ENCODE data around the gene DYNLT4.

Gene DYNLT4, protein sequence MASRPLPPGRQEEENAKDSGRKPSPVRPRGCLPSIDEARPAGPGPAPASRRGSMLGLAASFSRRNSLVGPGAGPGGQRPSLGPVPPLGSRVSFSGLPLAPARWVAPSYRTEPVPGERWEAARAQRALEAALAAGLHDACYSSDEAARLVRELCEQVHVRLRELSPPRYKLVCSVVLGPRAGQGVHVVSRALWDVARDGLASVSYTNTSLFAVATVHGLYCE

GRCh38 chr1:44806704-44807363 is at the start of gene DYNLT4:
DYNLT4 (minus strand) TSS chr1:44807351; CDS start chr1:44806668, 683 bp downstream.
- peak within 1 kb of the TSS; percentile 66 for H3K4me3 ChIP-seq (ENCODE audit: low read length)
- no peaks in the 10 kb centered on the region for H3K9me3 ChIP-seq (ENCODE audit: control insufficient read depth, low read length)

DNA sequence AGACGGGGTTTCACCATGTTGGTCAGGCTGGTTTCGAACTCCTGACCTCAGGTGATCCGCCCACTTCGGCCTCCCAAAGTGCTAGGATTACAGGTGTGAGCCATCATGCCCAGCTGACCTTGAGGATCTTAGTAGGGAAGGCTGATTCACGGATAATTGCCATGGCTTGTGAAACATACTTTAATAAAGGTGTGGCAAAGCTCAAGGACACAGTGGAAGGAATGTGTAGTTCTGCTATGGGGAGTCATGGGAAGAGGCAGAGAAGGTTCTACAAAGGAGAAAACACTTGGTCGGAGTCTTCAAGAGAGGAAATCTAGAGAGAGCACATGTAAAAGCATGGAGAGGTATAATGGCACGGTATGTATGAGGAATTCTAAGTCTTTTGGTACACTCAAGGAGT is 48.6 kb upstream of the DYNLT4 start:
- DNase-seq (ENCODE audit: low read depth): no peak
- Histone ChIP-seq H3K4me3 (ENCODE audit: low read length) (no peak overlapping the region), H3K4me1 (ENCODE audit: control insufficient read depth, insufficient read depth, low read length) (peaks cover 5% of the 10 kb centered on the region), H3K9ac (ENCODE audit: low read length) (no peak overlapping the region), H3K27me3 (replicated peaks; ENCODE audit: control insufficient read depth, insufficient read depth, low read length) (no peaks in the 10 kb centered on the region), H3K36me3 (ENCODE audit: control insufficient read depth, insufficient read depth, low read length, severe bottlenecking) (peaks cover 44% of the 10 kb centered on the region), H3K9me3 (ENCODE audit: control insufficient read depth, low read length) (no peaks in the 10 kb centered on the region)

More at GRCh38 chr1:44806704-44807363, at the start of gene DYNLT4:
- DNase-seq (ENCODE audit: low read depth): no peak
- H3K4me1 ChIP-seq (ENCODE audit: control insufficient read depth, insufficient read depth, low read length): peaks cover 72% of the 10 kb centered on the region
- no peaks in the 10 kb centered on the region for H3K27me3 ChIP-seq (replicated peaks; ENCODE audit: control insufficient read depth, insufficient read depth, low read length)
- peak within 1 kb of the TSS; percentile 93 for H3K9ac ChIP-seq (ENCODE audit: low read length)
- H3K36me3 ChIP-seq (ENCODE audit: control insufficient read depth, insufficient read depth, low read length, severe bottlenecking): peaks cover 32% of the 10 kb centered on the region

GRCh38 chr1:44854970-44855369 is 47.8 kb upstream of the DYNLT4 start:
- DNase-seq (ENCODE audit: low read depth): no peak
- Histone ChIP-seq H3K4me1 (ENCODE audit: control insufficient read depth, insufficient read depth, low read length) (no peaks in the 10 kb centered on the region), H3K9me3 (ENCODE audit: control insufficient read depth, low read length) (no peaks in the 10 kb centered on the region), H3K36me3 (ENCODE audit: control insufficient read depth, insufficient read depth, low read length, severe bottlenecking) (peaks cover 48% of the 10 kb centered on the region), H3K27me3 (replicated peaks; ENCODE audit: control insufficient read depth, insufficient read depth, low read length) (no peaks in the 10 kb centered on the region), H3K9ac (ENCODE audit: low read length) (no peak overlapping the region), H3K4me3 (ENCODE audit: low read length) (no peak overlapping the region)

GRCh38 chr1:44853201-44853600 is 46.0 kb upstream of the DYNLT4 start:
- Histone ChIP-seq H3K27me3 (replicated peaks; ENCODE audit: control insufficient read depth, insufficient read depth, low read length) (no peaks in the 10 kb centered on the region), H3K4me1 (ENCODE audit: control insufficient read depth, insufficient read depth, low read length) (no peaks in the 10 kb centered on the region), H3K4me3 (ENCODE audit: low read length) (no peak overlapping the region), H3K9ac (ENCODE audit: low read length) (no peak overlapping the region), H3K9me3 (ENCODE audit: control insufficient read depth, low read length) (no peaks in the 10 kb centered on the region), H3K36me3 (ENCODE audit: control insufficient read depth, insufficient read depth, low read length, severe bottlenecking) (peaks cover 48% of the 10 kb centered on the region)
- DNase-seq (ENCODE audit: low read depth): no peak

GRCh38 chr1:44851308-44851707 is 44.2 kb upstream of the DYNLT4 start:
- H3K4me1 ChIP-seq (ENCODE audit: control insufficient read depth, insufficient read depth, low read length): no peaks in the 10 kb centered on the region
- H3K4me3 ChIP-seq (ENCODE audit: low read length): no peak overlapping the region
- no peak overlapping the region for H3K9ac ChIP-seq (ENCODE audit: low read length)
- H3K27me3 ChIP-seq (replicated peaks; ENCODE audit: control insufficient read depth, insufficient read depth, low read length): no peaks in the 10 kb centered on the region
- H3K9me3 ChIP-seq (ENCODE audit: control insufficient read depth, low read length): no peaks in the 10 kb centered on the region
- H3K36me3 ChIP-seq (ENCODE audit: control insufficient read depth, insufficient read depth, low read length, severe bottlenecking): peaks cover 30% of the 10 kb centered on the region
- DNase-seq (ENCODE audit: low read depth): no peak

GRCh38 chr1:44849575-44850132 is 42.5 kb upstream of the DYNLT4 start:
- Histone ChIP-seq H3K27me3 (replicated peaks; ENCODE audit: control insufficient read depth, insufficient read depth, low read length) (no peaks in the 10 kb centered on the region), H3K4me3 (ENCODE audit: low read length) (no peak overlapping the region)
- no peak for DNase-seq (ENCODE audit: low read depth)

DNA sequence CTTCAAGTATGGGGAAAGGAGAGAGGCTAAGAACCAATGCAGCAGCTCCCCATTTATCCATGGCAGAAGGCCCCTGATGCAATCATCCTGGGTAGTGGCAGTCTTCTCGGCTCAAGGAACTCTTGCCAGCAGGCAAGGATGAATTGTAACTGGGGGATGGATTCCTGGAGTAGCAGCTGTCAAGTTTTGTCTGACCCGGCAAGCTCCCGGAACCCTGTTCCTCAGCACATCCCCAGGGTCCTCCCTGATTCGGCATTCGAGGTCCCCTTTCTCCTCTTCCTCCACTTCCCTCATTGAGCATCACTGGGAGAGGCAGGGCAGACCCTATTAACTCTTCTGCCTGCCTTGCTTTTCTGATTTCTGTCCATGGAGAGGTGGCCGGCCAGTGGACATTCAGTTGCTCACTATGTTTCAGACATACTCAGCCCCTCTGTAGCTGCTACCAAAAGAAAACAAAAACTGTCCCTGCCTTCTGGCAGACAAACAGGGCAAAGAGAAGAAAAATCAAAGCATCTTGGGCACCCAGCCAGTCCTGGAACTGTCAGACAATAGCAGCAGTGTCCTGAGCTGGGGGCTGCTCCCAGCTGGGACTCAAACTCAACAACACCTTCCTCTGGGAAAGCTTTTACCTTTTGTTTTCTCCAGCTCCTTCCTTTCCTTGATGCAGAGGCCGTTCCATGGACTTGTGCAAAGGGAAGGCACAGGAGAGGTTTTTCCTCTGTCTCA is 41.5 kb upstream of the DYNLT4 start:
- Histone ChIP-seq H3K4me1 (ENCODE audit: control insufficient read depth, insufficient read depth, low read length) (no peaks in the 10 kb centered on the region), H3K27me3 (replicated peaks; ENCODE audit: control insufficient read depth, insufficient read depth, low read length) (no peaks in the 10 kb centered on the region), H3K9ac (ENCODE audit: low read length) (no peak overlapping the region), H3K36me3 (ENCODE audit: control insufficient read depth, insufficient read depth, low read length, severe bottlenecking) (peaks cover 10% of the 10 kb centered on the region), H3K4me3 (ENCODE audit: low read length) (no peak overlapping the region), H3K9me3 (ENCODE audit: control insufficient read depth, low read length) (no peaks in the 10 kb centered on the region)
- no peak for DNase-seq (ENCODE audit: low read depth)

More at GRCh38 chr1:44849575-44850132, 42.5 kb upstream of the DYNLT4 start:
- Histone ChIP-seq H3K9ac (ENCODE audit: low read length) (no peak overlapping the region), H3K4me1 (ENCODE audit: control insufficient read depth, insufficient read depth, low read length) (no peaks in the 10 kb centered on the region), H3K9me3 (ENCODE audit: control insufficient read depth, low read length) (no peaks in the 10 kb centered on the region), H3K36me3 (ENCODE audit: control insufficient read depth, insufficient read depth, low read length, severe bottlenecking) (peaks cover 17% of the 10 kb centered on the region)

GRCh38 chr1:44847845-44848244 is 40.7 kb upstream of the DYNLT4 start:
- DNase-seq (ENCODE audit: low read depth): no peak
- Histone ChIP-seq H3K9ac (ENCODE audit: low read length) (no peak overlapping the region), H3K9me3 (ENCODE audit: control insufficient read depth, low read length) (no peaks in the 10 kb centered on the region), H3K4me3 (ENCODE audit: low read length) (no peak overlapping the region), H3K4me1 (ENCODE audit: control insufficient read depth, insufficient read depth, low read length) (no peaks in the 10 kb centered on the region), H3K36me3 (ENCODE audit: control insufficient read depth, insufficient read depth, low read length, severe bottlenecking) (peaks cover 6% of the 10 kb centered on the region), H3K27me3 (replicated peaks; ENCODE audit: control insufficient read depth, insufficient read depth, low read length) (no peaks in the 10 kb centered on the region)

DNA sequence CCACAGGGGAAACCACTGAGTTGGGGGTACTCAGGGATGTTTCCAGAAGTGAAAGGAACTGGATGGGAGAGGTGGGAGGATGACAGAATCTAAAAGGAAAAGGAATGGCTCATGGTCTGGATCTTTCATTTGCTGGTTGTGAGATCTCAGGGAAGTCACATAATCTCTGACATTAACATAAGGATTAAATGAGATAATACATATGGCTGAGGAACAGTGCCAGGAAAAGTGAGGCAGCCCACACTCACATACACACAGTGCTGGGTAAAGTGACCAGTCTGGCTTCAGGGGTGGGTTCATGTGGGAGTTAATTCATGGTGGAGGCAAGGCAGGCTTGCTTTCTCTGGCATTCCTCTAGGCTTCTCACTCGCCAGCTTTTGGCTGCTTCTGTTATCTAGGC is 39.8 kb upstream of the DYNLT4 start:
- H3K27me3 ChIP-seq (replicated peaks; ENCODE audit: control insufficient read depth, insufficient read depth, low read length): no peaks in the 10 kb centered on the region
- no peaks in the 10 kb centered on the region for H3K9me3 ChIP-seq (ENCODE audit: control insufficient read depth, low read length)
- DNase-seq (ENCODE audit: low read depth): no peak
- no peaks in the 10 kb centered on the region for H3K4me1 ChIP-seq (ENCODE audit: control insufficient read depth, insufficient read depth, low read length)
- H3K9ac ChIP-seq (ENCODE audit: low read length): no peak overlapping the region
- H3K36me3 ChIP-seq (ENCODE audit: control insufficient read depth, insufficient read depth, low read length, severe bottlenecking): peaks cover 5% of the 10 kb centered on the region
- no peak overlapping the region for H3K4me3 ChIP-seq (ENCODE audit: low read length)

GRCh38 chr1:44842862-44843655 is 35.9 kb upstream of the DYNLT4 start, which contains the start of gene PTCH2:
PTCH2 (minus strand) TSS chr1:44843253; CDS start chr1:44842932, 321 bp downstream.
- no peaks in the 10 kb centered on the region for H3K27me3 ChIP-seq (replicated peaks; ENCODE audit: control insufficient read depth, insufficient read depth, low read length)
- H3K4me1 ChIP-seq (ENCODE audit: control insufficient read depth, insufficient read depth, low read length): no peaks in the 10 kb centered on the region
- DNase-seq (ENCODE audit: low read depth): peak; percentile 81
- H3K9ac ChIP-seq (ENCODE audit: low read length): peak within 1 kb of the TSS; percentile 72
- H3K36me3 ChIP-seq (ENCODE audit: control insufficient read depth, insufficient read depth, low read length, severe bottlenecking): no peaks in the 10 kb centered on the region
- H3K4me3 ChIP-seq (ENCODE audit: low read length): peak within 1 kb of the TSS; percentile 76
- no peaks in the 10 kb centered on the region for H3K9me3 ChIP-seq (ENCODE audit: control insufficient read depth, low read length)
